AG09319 (cell line): ENCODE results near the gene TRAF1.

Experiments used
- DNase-seq: peaks from one replicate; pipeline ENCODE4 v3.0.0-alpha.2; 2010; ENCODE audit warnings: low read depth; ENCODE audit errors: extremely low read depth
- CTCF ChIP-seq: IDR thresholded peaks from 2 replicates; pipeline ENCODE4 v1.5.1; 2011; ENCODE audit warnings: low read depth, mild to moderate bottlenecking, inconsistent platforms, low read length, moderate library complexity

Gene TRAF1

GRCh38 chr9:120890320-120891244, 36.0 kb downstream of the TRAF1 start:
- TF ChIP-seq CTCF = no peak
- no peak for DNase-seq

- no peak for DNase-seq
- no peak for TF ChIP-seq CTCF
These were observed 36.9 kb downstream of the TRAF1 start for GRCh38 chr9:120889606-120890271.

GRCh38 chr9:120888626-120889025, 38.0 kb downstream of the TRAF1 start:
- no peak for DNase-seq
- no peak for TF ChIP-seq CTCF

GRCh38 chr9:120886490-120886967, 40.1 kb downstream of the TRAF1 start:
- no peak for DNase-seq
- no peak for TF ChIP-seq CTCF

GRCh38 chr9:120885958-120886357, 40.6 kb downstream of the TRAF1 start:
- no peak for DNase-seq
- TF ChIP-seq CTCF = no peak

- no peak for DNase-seq
- TF ChIP-seq CTCF = no peak
These were observed 41.1 kb downstream of the TRAF1 start for GRCh38 chr9:120885457-120885856.

- no peak for DNase-seq
- no peak for TF ChIP-seq CTCF
These were observed 43.0 kb downstream of the TRAF1 start for GRCh38 chr9:120883608-120883996.
